Stimulated activated CD8-positive, alpha-beta memory T cell treated with anti-CD3 and anti-CD28 coated beads, Interleukin-4, amount 100 ng/mL, for 48 hours (primary cell): ENCODE results near the gene HSPB6.
"Not testable (repeated sequence)": the region's sequence is repeated elsewhere in the genome, so short reads cannot be mapped to it uniquely, and the experiment has no call there.

Experiments used
- DNase-seq: peaks from one replicate; pipeline ENCODE4 v3.0.0-alpha.2; 2020

The HSPB6 gene, protein sequence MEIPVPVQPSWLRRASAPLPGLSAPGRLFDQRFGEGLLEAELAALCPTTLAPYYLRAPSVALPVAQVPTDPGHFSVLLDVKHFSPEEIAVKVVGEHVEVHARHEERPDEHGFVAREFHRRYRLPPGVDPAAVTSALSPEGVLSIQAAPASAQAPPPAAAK

DNA sequence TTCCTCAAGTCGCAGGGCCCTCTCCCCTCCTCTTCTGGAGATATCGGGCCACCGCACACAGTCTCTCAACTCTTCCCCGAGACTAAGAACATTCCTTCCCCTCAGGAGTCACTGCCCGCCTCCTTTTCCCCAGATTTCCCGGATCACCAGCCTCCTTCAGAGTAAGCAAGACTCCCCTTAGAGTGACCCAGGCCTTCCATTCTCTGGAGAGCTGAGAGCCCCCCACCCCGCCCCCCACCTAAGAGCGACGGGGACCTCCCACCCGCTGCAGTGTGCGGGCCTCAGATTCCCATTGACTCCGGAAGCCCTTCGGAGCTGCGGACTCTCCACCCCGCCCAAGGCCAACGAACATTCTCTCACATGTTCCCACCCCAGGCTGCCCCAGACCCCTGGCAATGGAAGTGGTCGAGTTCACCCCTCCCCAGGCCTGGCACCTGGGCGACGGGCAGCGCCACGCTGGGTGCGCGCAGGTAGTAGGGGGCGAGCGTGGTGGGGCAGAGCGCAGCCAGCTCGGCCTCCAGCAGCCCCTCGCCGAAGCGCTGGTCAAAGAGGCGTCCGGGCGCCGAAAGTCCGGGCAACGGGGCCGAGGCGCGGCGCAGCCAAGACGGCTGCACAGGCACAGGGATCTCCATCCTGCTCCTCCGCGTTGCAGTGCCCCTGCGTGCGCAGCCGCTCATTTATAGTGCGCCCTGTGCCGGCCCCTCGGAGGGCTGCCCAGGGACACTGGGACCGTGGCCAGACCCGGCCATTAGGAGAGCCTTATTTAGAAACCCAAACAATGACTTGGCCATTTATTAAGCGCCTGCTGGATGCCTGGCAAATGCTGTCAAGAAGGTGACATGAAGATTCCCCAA lies at the start of gene HSPB6:
TSS of gene HSPB6 (minus strand) at position 653 of the 854 bp plus-strand sequence. CDS start at position 632, 21 bp downstream.
- DNase-seq: no peak

DNA sequence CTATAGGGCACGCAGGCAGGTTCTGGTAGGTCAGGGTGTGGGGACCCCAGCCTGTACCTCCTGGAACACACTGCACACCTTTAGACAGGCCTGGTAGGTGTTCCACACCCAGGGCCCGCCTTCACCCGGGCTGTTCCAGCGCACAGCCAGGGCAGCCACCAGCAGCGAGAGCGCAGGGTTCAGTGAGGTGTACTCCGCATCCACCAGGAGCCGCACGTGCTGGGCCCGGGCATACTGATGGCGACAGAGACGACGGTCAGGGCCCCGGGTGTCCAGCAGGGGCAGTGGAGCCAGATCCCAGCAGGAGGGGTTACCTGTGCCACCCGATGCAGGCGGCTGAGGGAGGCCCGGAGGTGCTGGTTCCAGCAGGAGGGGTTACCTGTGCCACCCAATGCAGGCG lies 49.8 kb upstream of the HSPB6 start:
- DNase-seq: no peak

DNA sequence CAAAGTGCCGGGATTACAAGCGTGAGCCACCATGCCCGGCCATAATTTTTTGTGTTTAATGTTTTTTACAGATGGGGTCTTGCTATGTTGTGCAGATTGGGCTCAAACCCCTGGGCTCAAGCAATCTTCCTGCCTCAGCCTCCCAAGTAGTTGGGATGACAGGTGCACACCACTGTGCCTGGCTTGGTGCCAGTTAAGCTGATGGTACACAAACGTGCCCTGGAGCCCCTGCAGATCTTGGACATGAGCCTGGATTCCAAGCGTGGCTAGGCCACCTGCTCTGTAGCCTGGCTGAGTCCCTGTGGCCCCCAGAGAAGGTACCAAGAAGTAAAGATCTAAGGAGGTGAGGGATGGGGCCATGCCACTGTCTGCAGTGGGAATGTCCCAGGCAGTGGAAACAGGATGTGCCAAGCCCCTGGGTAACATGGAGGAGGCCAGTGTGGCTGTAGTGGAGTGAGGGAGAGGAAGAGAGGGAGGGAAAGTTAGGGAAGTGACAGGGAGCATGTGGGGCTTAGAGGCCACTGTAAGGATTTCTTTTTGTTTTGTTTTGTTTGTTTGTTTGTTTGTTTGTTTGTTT lies 48.8 kb upstream of the HSPB6 start:
- no peak for DNase-seq

DNA sequence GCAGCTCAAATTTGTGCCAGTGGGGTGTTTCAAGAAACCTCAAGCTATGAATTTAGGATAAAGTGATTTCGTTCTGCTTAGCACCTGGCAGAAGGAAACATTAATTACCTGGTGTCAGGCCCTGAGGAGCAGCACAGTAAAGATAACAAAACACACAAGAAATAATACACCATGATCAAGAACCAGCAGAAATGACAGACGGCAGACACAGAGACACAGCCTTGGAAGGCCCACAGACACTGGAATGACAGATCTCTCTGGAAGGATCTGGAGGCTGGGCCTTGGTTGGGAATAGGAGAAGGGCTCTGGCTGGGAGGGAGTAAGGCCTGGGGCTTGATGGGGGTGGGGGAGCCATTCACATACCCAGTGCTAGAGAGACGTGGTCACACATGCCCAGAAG lies 45.0 kb upstream of the HSPB6 start:
- no peak for DNase-seq

DNA sequence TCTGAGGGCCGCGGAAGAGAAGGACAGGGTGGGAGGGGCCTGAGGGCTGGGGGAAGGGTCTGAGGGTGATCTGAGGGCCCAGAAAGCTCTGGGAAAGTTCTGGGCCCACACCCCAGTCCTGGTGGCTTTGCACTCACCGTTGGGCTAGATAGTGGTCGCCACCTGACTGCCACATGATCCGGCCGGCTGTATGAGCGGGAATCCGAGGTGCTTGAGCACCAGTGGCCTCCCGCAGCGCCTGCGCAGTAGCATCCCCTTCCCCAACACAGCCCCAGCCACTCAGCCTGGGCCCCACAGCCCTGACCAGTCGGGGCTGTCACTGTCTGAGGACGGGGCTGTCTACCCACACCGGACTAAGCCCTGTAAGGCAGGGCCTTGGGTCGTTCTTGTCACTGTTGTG lies 40.8 kb upstream of the HSPB6 start:
- no peak for DNase-seq

DNA sequence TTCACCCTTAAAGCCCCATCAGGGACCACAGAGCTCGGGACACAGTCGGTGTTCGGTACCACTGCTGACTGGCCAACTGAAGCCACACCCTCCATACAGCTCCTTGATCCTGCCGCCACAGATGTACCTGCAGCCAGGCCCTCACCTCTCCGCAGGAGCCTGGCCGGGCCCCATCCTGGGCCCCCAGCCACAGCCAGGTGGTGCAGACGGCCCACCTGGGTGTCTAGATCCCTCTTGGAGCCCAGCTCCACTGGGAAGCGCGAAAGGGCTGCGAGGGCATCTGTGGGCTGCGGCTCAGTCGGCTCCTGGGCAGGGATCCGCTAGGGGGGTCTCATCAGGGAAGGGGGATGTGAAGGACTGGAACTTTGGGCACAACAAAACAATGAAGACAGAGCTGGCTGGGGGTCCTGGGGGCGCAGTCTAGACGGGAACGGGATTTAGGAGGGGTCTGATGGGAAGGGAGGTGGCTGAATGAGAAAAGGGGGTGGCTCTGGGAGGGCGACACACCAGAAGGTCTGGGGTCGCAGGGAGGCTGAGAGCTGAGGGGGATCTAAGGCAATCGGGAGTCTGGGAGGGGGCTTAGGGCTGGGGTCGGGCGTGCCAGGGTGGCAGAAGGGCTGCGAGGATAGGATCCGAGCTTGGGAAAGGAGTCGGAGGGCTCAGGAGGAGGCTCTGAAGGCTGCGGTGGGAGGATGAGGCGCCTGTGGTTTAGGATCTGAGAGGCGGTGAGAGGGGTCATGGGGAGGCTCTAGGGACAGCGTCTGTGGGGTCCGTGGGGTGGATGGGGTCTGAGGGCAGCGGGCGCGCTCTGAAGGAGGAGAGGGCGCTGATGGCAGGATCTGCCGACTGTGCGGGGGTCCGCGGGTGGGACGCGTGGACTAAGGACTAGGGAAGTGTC lies 40.1 kb upstream of the HSPB6 start:
- DNase-seq: no peak

DNA sequence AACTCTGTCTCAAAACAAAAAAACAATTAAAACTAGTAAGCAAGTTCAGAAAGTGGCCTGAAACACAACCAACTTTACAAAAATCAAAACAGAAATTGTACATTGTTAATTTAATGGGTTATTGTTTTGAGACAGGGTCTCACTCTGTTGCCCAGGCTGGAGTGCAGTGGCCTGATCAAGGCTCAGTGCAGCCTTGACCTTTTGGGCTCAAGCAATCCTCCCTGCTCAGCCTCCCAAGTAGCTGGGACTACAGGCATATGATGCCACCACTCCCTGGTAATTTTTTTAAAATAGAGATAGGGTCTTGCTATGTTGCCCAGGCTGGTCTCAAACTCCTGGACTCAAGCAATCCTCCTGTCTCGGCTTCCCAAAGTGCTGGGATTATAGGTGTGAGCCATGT lies 38.7 kb upstream of the HSPB6 start:
- DNase-seq: not testable (repeated sequence)

DNA sequence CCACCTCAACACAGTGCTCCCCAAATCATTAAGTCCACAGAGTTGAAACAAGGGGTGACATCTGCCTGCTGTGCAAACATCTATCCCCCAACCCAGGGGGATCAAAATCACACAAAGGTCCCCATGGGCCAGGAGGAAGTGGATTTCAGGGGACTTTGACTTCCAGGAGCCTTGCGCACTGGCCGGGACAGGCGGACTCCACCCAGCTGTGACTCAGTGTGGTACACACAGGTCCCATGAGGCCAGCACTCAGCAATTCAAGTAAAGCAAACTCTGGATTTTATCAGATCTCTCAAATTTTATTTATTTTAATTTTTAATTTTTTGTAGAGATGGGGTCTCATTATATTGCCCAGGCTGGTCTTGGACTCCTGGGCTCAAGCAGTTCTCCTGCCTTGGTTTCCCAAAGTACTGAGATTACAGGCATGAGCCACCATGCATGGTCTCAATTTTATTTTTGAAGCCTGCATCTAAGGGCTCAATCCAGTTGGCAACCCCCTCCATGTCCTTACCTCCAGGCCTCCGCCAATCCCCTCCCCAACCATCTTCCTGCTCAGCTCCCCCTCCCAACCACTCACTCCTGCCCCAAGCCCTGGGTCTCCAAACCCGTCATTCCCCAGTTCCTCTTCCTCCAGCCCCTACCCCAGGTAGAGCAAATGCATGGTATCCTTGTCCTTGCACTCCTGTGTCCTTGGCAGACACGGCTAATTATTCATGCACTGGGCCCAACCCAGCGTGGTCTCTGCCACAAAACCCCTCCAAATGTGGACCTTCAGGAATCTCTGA lies 36.7 kb upstream of the HSPB6 start:
- DNase-seq: no peak

DNA sequence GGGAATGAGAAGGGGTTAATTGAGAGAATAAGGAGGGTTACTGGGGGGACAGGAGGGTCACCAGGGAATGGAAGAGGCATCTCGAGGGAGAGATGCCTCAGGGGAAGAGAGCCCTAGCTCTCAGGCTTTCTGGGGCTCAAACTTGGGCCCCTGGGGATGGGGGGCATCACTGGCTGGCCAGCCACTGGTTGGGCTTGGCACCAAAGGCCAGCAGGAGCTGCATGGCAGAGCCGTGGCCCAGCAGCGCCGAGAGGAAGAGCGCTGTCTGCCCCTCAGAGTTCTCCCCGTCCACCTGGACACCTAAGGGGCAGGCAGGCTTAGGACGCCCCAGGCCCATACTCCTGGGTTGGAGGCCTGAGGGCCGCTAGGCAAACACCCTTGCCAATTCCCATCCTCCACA lies 36.1 kb upstream of the HSPB6 start:
- DNase-seq: no peak

DNA sequence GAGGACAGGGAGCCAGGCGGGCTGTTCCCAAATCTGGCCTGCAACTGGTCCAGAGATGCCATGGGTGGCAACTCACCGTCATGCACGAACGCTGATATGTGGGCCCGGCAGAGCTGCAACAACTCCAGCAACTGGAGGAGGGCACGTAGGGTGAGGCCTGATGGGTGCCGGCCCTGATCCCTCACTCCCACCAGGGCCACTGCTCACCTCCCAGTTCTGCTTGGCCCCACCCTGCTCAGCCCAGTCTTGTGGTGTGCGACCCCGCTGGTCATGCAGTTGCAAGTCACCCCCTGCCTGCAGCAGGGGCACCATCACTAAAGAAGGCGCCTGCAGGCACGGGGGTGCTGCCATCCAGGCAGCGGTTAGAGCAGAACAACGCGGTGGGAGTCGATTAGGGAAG lies 35.5 kb upstream of the HSPB6 start:
- no peak for DNase-seq

DNA sequence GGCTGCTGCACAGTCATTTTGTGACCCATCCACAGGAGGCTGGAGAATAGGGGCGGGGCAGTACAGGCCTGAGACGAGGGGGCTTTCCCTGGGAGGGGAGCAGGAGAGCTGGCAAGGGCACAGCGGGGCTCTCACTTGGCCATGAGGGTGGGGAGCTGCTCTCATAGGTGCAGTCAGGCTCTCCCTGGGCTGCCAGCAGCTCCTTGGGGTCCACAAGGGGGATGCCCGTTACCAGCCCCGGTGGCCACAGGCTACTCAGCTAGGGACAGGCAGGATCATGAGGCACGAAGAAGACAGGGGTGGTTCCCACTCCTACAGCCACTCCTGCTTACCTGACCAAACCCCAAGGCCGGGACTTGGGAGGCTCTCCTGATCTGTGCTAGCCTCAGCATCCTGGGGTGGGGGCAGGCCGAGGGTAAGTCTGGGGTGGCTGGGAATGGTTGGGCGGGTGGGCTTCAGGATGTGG lies 35.0 kb upstream of the HSPB6 start:
- DNase-seq: no peak

DNA sequence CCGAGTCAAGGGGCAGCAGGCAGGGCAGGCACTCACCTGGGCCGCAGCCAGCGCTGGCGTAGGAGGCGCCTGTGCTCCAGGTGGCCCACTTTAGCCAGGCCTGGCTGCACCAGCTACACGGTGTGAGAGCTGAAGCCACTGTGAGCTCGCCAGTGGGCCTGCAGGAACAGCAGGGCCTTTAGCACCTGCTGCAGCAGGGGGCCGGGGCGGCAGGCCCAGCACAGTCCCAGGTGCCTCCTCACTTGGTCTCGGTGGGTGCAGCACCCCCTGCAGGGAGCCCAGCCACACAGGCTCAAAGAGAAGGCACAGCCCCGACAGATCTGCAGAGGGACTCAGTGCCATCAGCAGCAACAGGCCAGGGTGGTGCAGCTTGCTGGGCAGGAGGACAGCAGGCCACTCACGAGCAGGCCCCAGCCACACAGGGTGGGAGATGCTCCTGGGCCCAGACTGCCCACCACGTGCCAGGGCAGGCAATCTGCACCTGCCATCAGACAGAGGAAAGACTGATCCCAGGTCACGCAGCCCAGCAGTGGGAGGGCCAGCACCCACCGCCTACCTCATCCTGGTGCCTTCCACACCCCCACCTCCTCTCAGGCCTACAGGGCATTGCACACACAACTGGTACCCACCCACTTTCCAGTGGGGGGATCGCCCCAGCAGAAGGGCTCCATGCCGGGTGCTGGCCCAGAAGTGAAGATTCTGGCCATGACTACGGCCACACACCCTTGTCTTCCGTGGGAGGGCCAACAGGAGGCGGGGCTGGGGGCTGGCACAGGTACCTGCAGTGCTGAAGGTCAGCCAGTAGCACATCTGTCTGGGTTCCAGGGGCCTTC lies 34.4 kb upstream of the HSPB6 start:
- DNase-seq: peak; percentile 32

DNA sequence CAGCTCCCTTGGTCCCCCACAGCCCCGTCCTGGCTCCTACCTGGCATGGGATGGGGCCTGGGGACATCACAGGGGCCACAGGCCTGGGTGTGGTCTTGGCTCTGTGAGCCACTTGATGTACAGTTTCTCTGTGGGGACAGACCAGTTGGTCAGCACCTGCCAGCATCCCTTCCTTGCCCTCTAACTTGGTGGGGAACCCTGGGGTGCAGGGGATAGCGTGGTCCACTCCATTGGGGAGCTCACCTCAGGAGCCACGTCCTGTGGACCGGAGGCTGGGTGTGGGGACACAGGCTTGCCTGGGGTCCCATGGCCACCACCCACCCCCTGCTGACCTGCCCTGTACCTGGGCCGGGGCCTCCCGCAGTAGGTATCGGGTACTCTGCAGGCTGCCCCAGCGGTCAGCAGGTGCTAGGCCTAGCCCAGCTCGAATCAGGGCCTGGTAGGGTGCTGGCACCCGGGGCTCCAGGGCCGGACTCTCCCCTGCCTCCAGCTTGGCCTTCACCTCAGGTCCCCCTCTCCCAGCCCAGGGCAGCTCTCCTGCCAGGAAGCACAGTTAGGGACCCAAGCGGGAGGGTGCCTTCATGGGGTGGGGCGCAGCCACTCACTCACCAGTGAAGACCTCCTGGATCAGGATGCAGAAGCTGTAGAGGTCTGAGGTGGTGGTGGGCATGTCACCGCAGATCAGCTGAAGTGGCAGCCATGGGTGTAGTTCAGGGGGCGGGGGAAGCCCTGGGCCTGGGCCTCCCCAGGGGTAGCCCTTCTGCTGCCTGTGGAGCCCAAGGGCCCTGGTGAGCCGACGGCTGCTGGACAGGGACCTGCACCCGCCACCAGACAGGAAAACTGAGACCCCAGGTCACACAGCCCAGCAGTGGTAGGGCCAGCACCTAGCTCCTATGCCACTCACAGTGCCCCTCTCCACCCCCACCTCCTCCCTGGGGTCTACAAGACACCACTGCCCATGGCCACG lies 33.4 kb upstream of the HSPB6 start:
- DNase-seq: no peak

DNA sequence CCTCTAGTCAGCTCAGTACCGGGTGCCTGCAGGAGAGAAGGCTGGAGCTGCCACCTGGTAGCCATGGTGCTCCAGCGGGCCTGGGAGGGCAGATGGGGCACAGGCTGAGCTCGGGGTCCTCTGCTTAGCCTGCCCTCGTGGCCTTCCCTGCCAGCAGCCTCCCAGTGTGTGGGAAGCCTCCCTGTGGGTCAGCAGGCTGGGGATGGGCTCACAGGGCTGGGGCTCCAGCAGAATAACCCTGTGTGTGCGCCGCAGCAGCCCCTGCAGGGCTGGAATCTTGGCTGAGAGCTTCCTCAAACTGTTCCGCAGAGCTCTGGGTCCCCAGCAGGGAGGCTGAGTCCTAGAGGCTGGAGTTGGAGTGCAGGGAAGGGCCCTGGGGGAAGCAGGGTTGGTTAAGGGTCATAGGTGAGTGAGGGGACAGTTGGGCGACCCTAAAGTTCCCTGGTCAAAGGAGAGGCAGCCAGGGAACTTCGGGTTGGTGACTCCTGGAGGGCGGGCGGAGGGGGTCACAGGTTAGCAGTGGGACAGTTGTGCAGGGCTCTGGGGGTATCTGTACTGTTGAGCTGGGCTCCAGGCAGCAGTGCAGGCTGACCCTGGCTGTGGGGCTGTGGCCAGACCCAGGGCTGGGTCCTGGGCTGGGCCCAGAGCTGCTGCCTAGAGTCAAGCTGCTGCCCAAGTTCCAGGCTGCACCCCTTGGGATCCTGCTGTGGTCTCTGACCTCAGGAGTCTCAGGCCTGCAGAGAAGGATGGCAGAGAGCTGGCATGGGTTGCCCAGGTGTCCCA lies 32.6 kb upstream of the HSPB6 start:
- DNase-seq: no peak

DNA sequence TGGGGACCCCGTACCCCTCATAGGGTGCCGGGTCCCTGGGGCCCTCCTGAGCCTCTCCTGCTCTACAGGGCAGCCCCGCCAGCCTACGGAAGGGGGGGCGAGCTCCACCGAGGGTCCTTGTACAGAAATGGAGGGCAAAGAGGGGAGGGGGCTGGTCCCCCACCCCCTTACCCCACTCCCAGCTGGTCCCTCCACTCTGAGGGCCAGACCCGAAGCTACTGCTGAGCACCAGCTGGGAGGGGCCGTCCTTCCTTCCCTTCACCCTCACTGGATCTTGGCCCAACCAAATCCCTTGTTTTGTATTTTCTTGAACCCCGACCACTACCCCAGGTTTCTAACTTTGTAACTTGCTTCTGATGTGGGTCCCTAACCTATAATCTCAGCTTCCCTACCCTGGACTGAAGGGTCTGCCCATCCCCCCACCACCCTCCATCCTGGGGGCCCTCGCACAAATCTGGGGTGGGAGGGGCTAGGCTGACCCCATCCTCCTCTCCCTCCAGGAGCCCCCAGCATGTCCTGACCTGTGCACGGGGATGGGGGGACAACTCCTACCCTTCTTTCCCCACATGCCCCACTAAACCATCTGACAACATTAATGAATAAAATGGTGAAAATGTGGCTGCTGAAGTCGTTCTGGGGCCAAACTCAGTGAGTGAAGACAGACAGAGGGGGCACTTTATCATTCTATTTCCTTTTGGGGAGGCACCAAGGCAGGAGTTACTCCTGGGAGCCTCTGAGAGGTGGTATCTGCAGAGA lies 31.6 kb upstream of the HSPB6 start:
- no peak for DNase-seq

DNA sequence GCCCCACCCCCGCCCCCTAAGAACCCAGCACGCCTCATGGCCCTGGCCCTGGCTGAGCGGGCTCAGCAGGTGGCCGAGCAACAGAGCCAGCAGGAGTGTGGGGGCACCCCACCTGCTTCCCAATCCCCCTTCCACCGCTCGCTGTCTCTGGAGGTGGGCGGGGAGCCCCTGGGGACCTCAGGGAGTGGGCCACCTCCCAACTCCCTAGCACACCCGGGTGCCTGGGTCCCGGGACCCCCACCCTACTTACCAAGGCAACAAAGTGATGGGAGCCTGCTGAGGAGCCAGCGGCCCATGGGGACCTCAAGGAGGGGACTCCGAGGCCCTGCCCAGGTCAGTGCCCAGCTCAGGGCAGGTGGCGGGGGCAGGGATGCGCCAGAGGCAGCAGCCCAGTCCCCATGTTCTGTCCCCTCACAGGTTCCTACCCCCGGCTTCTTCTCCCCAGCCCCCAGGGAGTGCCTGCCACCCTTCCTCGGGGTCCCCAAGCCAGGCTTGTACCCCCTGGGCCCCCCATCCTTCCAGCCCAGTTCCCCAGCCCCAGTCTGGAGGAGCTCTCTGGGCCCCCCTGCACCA lies 30.5 kb upstream of the HSPB6 start:
- no peak for DNase-seq

DNA sequence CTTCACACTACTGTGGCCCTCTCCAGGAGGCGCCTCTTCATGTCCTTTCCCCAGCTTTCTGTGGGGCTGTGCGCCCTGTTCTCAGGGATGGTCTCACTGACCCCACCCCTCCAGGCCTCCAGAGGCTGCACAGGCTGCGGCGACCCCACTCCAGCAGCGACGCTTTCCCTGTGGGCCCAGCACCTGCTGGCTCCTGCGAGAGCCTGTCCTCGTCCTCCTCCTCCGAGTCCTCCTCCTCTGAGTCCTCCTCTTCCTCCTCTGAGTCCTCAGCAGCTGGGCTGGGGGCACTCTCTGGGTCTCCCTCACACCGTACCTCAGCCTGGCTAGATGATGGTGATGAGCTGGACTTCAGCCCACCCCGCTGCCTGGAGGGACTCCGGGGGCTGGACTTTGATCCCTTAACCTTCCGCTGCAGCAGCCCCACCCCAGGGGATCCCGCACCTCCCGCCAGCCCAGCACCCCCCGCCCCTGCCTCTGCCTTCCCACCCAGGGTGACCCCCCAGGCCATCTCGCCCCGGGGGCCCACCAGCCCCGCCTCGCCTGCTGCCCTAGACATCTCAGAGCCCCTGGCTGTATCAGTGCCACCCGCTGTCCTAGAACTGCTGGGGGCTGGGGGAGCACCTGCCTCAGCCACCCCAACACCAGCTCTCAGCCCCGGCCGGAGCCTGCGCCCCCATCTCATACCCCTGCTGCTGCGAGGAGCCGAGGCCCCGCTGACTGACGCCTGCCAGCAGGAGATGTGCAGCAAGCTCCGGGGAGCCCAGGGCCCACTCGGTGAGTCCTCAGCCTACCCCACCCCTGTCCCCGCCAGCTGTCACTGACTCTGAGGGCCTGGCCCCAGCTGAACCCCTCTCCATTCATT lies 29.7 kb upstream of the HSPB6 start:
- DNase-seq: no peak
